Keratinocyte (primary cell): ENCODE measurements around the gene PLA2G2D. TPM values are rescaled to one million over a fixed set of nuclear protein-coding genes. Genes with fewer than 3 reads are reported as not detected.

Experiments
- DNase-seq: peaks from one replicate; pipeline ENCODE4 v3.0.0-alpha.2; 2011; ENCODE audit warnings: low read depth, missing footprints, low spot score
- FAIRE-seq: peaks from 2 replicates; lab custom pipeline; 2011; peaks lifted over from hg19 to GRCh38; lab: Jason Lieb, UNC
- H2AFZ ChIP-seq: 2 replicates; pipeline ENCODE4 v1.6.0; 2012; ENCODE audit warnings: low read length, control low read depth, inconsistent platforms; ENCODE audit not compliant: control insufficient read depth
- H3K27ac ChIP-seq: 2 replicates; pipeline ENCODE4 v1.5.1; 2011; ENCODE audit warnings: low read length; ENCODE audit not compliant: control insufficient read depth, insufficient read depth
- H3K27me3 ChIP-seq: 3 replicates; pipeline ENCODE4 v1.6.0; 2011; ENCODE audit warnings: low read length; ENCODE audit not compliant: control insufficient read depth, insufficient read depth; ENCODE audit errors: extremely low read depth
- H3K36me3 ChIP-seq, 2 experiments: 2 replicates in 1 of 2; 3 replicates in 1 of 2; pipeline ENCODE4 v1.5.1; 2011; ENCODE audit warnings: low read length in 2 of 2, mild to moderate bottlenecking in 1 of 2; ENCODE audit not compliant: control insufficient read depth in 2 of 2, insufficient read depth in 2 of 2; ENCODE audit errors: extremely low read depth in 1 of 2
- H3K4me1 ChIP-seq: 3 replicates; pipeline ENCODE4 v1.5.1; 2011; ENCODE audit warnings: low read length; ENCODE audit not compliant: control insufficient read depth, insufficient read depth; ENCODE audit errors: extremely low read depth
- H3K4me2 ChIP-seq: 3 replicates; pipeline ENCODE4 v1.6.0; 2011; ENCODE audit warnings: low read depth, low read length; ENCODE audit not compliant: control insufficient read depth, insufficient read depth; ENCODE audit errors: extremely low read depth
- H3K4me3 ChIP-seq, 3 experiments: fragments of 200-600 bp in 1 of 3; sonication (generic) in 1 of 3; 2 replicates in 2 of 3; 3 replicates in 1 of 3; pipeline ENCODE4 v1.5.1; 2011 to 2016; ENCODE audit warnings: low read length in 3 of 3, mild to moderate bottlenecking in 3 of 3, control low read depth in 2 of 3, inconsistent platforms in 1 of 3, low read depth in 1 of 3, mixed read lengths in 1 of 3, mixed run types in 1 of 3, moderate library complexity in 1 of 3; ENCODE audit not compliant: control insufficient read depth in 2 of 3, insufficient read depth in 2 of 3; ENCODE audit errors: extremely low read depth in 1 of 3
- H3K79me2 ChIP-seq: 2 replicates; pipeline ENCODE4 v1.6.0; 2012; ENCODE audit warnings: low read length; ENCODE audit not compliant: control insufficient read depth, insufficient read depth
- H3K9ac ChIP-seq: 3 replicates; pipeline ENCODE4 v1.6.0; 2011; ENCODE audit warnings: low read length; ENCODE audit not compliant: control insufficient read depth, insufficient read depth; ENCODE audit errors: extremely low read depth
- H3K9me1 ChIP-seq: 3 replicates; pipeline ENCODE4 v1.6.0; 2011; ENCODE audit warnings: low read length; ENCODE audit not compliant: control insufficient read depth, insufficient read depth; ENCODE audit errors: extremely low read depth
- H3K9me3 ChIP-seq: 2 replicates; pipeline ENCODE4 v1.5.1; 2012; ENCODE audit warnings: low read depth, low read length; ENCODE audit not compliant: control insufficient read depth
- H4K20me1 ChIP-seq: 3 replicates; pipeline ENCODE4 v1.6.0; 2011; ENCODE audit warnings: low read length; ENCODE audit not compliant: control insufficient read depth, insufficient read depth; ENCODE audit errors: extremely low read depth
- EZH2 ChIP-seq: IDR thresholded peaks from one replicate; pipeline ENCODE4 v1.6.1; 2012; ENCODE audit warnings: inconsistent platforms, mild to moderate bottlenecking, low read length, moderate library complexity
- dilution Hi-C: fragments of 300-500 bp; cut with MboI; formaldehyde crosslinking; loops from one replicate; pipeline ENCODE4 v1.7.0; 2020; ENCODE audit warnings: low sequenced_read_pairs; ENCODE audit not compliant: extremely low pct_ligation_motif_present
- polyA plus RNA-seq, 5 experiments: library from polyadenylated mRNA; depleted of rRNA in 3 of 5; stranded (reverse) in 3 of 5; stranded (forward) in 1 of 5; unstranded in 1 of 5; fragments of >200 nt; gene quantifications; 1 replicate in 1 of 5; 2 replicates in 3 of 5; 3 replicates in 1 of 5; pipeline versions ENCODE4 v1.2.1 to v1.2.3, GENCODE V29; 2011 to 2012; ENCODE audit warnings: missing spikeins in 2 of 5, low read depth in 1 of 5, low replicate concordance in 1 of 5
- TF ChIP-seq, protein P1 (sequence below), 3 experiments: IDR thresholded peaks in 1 of 3; conservative IDR thresholded peaks in 1 of 3; optimal IDR thresholded peaks in 1 of 3; 2 replicates in 2 of 3; 3 replicates in 1 of 3; pipeline versions ENCODE3 to v1.5.1; 2011; ENCODE audit warnings: low read length in 3 of 3, mild to moderate bottlenecking in 3 of 3, moderate library complexity in 2 of 3, control low read depth in 1 of 3, inconsistent platforms in 1 of 3; ENCODE audit not compliant: insufficient read depth in 2 of 3; ENCODE audit errors: extremely low read depth in 1 of 3

The PLA2G2D gene
- polyA plus RNA-seq, 1 donor (not counting 4 experiments of a cell fraction or from before 2014, with no cell fraction given): not detected

DNA sequence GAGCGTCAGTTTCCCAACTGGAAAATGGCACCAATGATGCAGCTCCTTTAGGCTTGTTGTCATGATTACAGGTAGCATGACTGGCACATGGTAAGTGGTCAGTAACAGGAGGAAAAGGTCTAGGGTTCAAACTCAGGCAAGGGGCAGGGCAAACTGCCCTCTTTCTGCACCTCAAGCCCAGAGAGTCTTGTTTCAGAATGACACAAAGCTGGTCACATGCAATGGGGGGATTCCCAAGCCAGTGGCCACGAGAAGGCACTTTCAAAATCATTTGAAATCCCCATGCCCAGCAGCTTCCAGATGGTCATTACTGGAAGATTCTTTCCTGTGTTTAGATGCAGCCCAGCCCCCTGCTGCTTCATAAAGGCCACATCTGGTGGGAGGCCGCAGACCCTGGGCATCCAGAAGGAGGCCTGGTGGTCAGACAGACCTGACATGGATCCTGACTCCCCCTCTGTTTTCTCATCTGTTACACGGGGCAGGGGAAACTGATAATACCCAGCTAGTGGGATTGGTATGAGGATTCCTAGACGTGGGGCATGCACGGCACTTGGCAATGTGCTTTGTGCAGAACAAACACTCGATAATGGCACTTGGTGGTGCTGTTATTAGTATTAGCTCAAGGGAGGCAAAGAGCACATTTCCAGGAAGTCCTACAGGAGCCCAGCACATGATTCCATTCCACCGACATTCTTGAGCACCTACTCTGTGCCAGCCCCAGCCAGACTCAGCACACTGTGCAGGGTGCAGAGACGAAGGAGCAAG is 6.9 kb upstream of the PLA2G2D start:
- H3K36me3 ChIP-seq: no peaks in the 10 kb centered on the region
- H3K9ac ChIP-seq: no peak overlapping the region
- no peak for FAIRE-seq
- peaks cover 20% of the 10 kb centered on the region for H3K4me1 ChIP-seq
- peaks cover 2% of the 10 kb centered on the region for H3K27me3 ChIP-seq
- H3K9me3 ChIP-seq: no peaks in the 10 kb centered on the region
- no peaks in the 10 kb centered on the region for H3K79me2 ChIP-seq
- H2AFZ ChIP-seq: no peak overlapping the region
- H3K27ac ChIP-seq: no peak overlapping the region
- no peak overlapping the region for H3K4me3 ChIP-seq
- H4K20me1 ChIP-seq: no peaks in the 10 kb centered on the region
- H3K9me1 ChIP-seq: no peaks in the 10 kb centered on the region
- no peak overlapping the region for H3K4me2 ChIP-seq
- dilution Hi-C loops: no loop called here
- no peak for DNase-seq
- TF ChIP-seq EZH2: no peak
- TF ChIP-seq, protein P1, sequence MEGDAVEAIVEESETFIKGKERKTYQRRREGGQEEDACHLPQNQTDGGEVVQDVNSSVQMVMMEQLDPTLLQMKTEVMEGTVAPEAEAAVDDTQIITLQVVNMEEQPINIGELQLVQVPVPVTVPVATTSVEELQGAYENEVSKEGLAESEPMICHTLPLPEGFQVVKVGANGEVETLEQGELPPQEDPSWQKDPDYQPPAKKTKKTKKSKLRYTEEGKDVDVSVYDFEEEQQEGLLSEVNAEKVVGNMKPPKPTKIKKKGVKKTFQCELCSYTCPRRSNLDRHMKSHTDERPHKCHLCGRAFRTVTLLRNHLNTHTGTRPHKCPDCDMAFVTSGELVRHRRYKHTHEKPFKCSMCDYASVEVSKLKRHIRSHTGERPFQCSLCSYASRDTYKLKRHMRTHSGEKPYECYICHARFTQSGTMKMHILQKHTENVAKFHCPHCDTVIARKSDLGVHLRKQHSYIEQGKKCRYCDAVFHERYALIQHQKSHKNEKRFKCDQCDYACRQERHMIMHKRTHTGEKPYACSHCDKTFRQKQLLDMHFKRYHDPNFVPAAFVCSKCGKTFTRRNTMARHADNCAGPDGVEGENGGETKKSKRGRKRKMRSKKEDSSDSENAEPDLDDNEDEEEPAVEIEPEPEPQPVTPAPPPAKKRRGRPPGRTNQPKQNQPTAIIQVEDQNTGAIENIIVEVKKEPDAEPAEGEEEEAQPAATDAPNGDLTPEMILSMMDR (optimal IDR thresholded peaks at IDR 0.05 in 1 of 3, IDR thresholded peaks at IDR 0.05 in 1 of 3, conservative IDR thresholded peaks at IDR 0.05 in 1 of 3; ENCODE audit: extremely low read depth in 1 of 3, insufficient read depth in 2 of 3, low read length in 3 of 3): no peak

- no peaks in the 10 kb centered on the region for H3K36me3 ChIP-seq
- DNase-seq: peak; percentile 7
- H4K20me1 ChIP-seq: no peaks in the 10 kb centered on the region
- FAIRE-seq: peak; percentile 91
- H3K9ac ChIP-seq: peak overlapping the region; percentile 5
- peak overlapping the region in 2 of 3 experiments; percentile 18 to 34 for H3K4me3 ChIP-seq
- H3K27me3 ChIP-seq: peaks cover 9% of the 10 kb centered on the region
- TF ChIP-seq, protein P1 (optimal IDR thresholded peaks at IDR 0.05 in 1 of 3, IDR thresholded peaks at IDR 0.05 in 1 of 3, conservative IDR thresholded peaks at IDR 0.05 in 1 of 3; ENCODE audit: extremely low read depth in 1 of 3, insufficient read depth in 2 of 3, low read length in 3 of 3): no peak
- TF ChIP-seq EZH2: no peak
- H3K9me3 ChIP-seq: no peaks in the 10 kb centered on the region
- no peaks in the 10 kb centered on the region for H3K9me1 ChIP-seq
- H3K27ac ChIP-seq: no peak overlapping the region
- peak overlapping the region; percentile 6 for H2AFZ ChIP-seq
- H3K79me2 ChIP-seq: no peaks in the 10 kb centered on the region
- dilution Hi-C loops: no loop called here
- H3K4me2 ChIP-seq: peak overlapping the region; percentile 52
- H3K4me1 ChIP-seq: peaks cover 20% of the 10 kb centered on the region
Observed at GRCh38 chr1:20125100-20125499, 5.8 kb upstream of the PLA2G2D start.
